Smooth muscle cell (in vitro differentiated cells): ENCODE data around the gene DOP1A. TPM values are rescaled to one million over a fixed set of nuclear protein-coding genes. Genes with fewer than 3 reads are reported as not detected.

Experiments used
- DNase-seq: peaks from one replicate; lab custom pipeline; 2025; ENCODE audit not compliant: unreplicated experiment; lab: John Stamatoyannopoulos, UW
- H2AFZ ChIP-seq: fragments of 200-600 bp; sonication (generic); 2 replicates; pipeline ENCODE4 v1.6.0; 2016; ENCODE audit warnings: antibody characterized with exemption, low read depth, mild to moderate bottlenecking
- H3F3A ChIP-seq: fragments of 200-600 bp; sonication (generic); 2 replicates; pipeline ENCODE4 v1.6.0; 2017; ENCODE audit warnings: antibody characterized with exemption, low read depth
- H3K27ac ChIP-seq: fragments of 200-600 bp; sonication (generic); 2 replicates; pipeline ENCODE4 v1.5.1; 2016; ENCODE audit warnings: low read depth, mild to moderate bottlenecking
- H3K27me3 ChIP-seq: fragments of 200-600 bp; sonication (generic); 2 replicates; pipeline ENCODE4 v1.6.1; 2016; ENCODE audit warnings: low read depth, mild to moderate bottlenecking
- H3K36me3 ChIP-seq: fragments of 200-600 bp; sonication (generic); 2 replicates; pipeline ENCODE4 v1.5.1; 2016; ENCODE audit warnings: low read depth
- H3K4me1 ChIP-seq: fragments of 200-600 bp; sonication (generic); 2 replicates; pipeline ENCODE4 v1.5.1; 2016; ENCODE audit warnings: low read depth
- H3K4me2 ChIP-seq: fragments of 200-600 bp; sonication (generic); 2 replicates; pipeline ENCODE4 v1.6.0; 2016; ENCODE audit warnings: mild to moderate bottlenecking
- H3K4me3 ChIP-seq: fragments of 200-600 bp; sonication (generic); 2 replicates; pipeline ENCODE4 v1.5.1; 2016; ENCODE audit warnings: mild to moderate bottlenecking
- H3K79me2 ChIP-seq: fragments of 200-600 bp; sonication (generic); 2 replicates; pipeline ENCODE4 v1.6.0; 2016; ENCODE audit warnings: low read depth, mild to moderate bottlenecking
- H3K9ac ChIP-seq: fragments of 200-600 bp; sonication (generic); 2 replicates; pipeline ENCODE4 v1.6.0; 2016; ENCODE audit warnings: low read depth
- H3K9me3 ChIP-seq: fragments of 200-600 bp; sonication (generic); replicated peaks from 2 replicates; pipeline ENCODE4 v1.5.1; 2016; ENCODE audit warnings: low read depth
- H4K20me1 ChIP-seq: fragments of 200-600 bp; sonication (generic); 2 replicates; pipeline ENCODE4 v1.6.0; 2016; ENCODE audit warnings: low read depth
- WGBS: methylation state at CpG from one replicate; pipeline ENCODE4 v1.1.7; 2016; ENCODE audit warnings: low lambda C conversion rate; 5-methylcytosine and 5-hydroxymethylcytosine counted together
- polyA plus RNA-seq: library from polyadenylated mRNA; unstranded; fragments of >200 nt; fragmentation: Nextera tagmentation; extraction: Ambion mirVana; gene quantifications from 2 replicates; pipeline ENCODE4 v1.2.1, GENCODE V29; 2016
- total RNA-seq: library from RNA; depleted of rRNA; stranded (reverse); fragments of >200 nt; gene quantifications from 2 replicates; pipeline ENCODE4 v1.2.3, GENCODE V29; 2014
- TF ChIP-seq, protein P1 (sequence below): fragments of 200-600 bp; sonication (generic); IDR thresholded peaks from 2 replicates; pipeline ENCODE4 v1.5.1; 2017; ENCODE audit warnings: borderline replicate concordance, mild to moderate bottlenecking, antibody characterized with exemption; ENCODE audit not compliant: insufficient read depth, poor library complexity, severe bottlenecking

DOP1A gene
- total and polyA plus RNA-seq, 2 experiments from 2014 or later: 0.93 to 11.0 TPM

DNA sequence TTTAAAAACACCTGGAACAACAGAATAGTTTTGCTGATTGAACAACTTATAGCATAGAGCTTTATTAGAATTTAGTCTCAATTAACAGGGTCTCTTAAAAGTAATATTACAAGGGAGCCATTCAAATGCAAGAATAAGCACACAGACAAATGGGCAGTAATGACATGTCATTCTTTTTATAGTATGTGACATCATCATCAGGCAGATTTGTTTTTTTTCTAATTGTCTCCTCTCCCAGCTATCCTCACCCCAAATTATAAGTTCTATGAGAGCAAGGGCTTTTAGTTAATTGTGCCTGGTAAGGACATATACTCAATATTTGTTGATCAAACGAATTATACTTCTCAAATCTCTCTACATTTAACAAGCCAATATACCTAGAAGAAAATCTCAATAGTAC, 114.6 kb downstream of the DOP1A start:
- peak overlapping the region; percentile 95 for H3K27ac ChIP-seq
- H3K79me2 ChIP-seq: peaks cover 51% of the 10 kb centered on the region
- H3K4me1 ChIP-seq: peaks cover 11% of the 10 kb centered on the region
- no peak overlapping the region for H3K4me3 ChIP-seq
- no peaks in the 10 kb centered on the region for H3K9me3 ChIP-seq
- peak overlapping the region; percentile 75 for H3K9ac ChIP-seq
- peak overlapping the region; percentile 78 for H3K4me2 ChIP-seq
- WGBS: 100% methylated on average over 1 of the region's 1 CpG
- no peak for DNase-seq
- peaks cover 64% of the 10 kb centered on the region for H3F3A ChIP-seq
- H3K36me3 ChIP-seq: peaks cover 31% of the 10 kb centered on the region
- peaks cover 91% of the 10 kb centered on the region for H4K20me1 ChIP-seq
- TF ChIP-seq, protein P1, sequence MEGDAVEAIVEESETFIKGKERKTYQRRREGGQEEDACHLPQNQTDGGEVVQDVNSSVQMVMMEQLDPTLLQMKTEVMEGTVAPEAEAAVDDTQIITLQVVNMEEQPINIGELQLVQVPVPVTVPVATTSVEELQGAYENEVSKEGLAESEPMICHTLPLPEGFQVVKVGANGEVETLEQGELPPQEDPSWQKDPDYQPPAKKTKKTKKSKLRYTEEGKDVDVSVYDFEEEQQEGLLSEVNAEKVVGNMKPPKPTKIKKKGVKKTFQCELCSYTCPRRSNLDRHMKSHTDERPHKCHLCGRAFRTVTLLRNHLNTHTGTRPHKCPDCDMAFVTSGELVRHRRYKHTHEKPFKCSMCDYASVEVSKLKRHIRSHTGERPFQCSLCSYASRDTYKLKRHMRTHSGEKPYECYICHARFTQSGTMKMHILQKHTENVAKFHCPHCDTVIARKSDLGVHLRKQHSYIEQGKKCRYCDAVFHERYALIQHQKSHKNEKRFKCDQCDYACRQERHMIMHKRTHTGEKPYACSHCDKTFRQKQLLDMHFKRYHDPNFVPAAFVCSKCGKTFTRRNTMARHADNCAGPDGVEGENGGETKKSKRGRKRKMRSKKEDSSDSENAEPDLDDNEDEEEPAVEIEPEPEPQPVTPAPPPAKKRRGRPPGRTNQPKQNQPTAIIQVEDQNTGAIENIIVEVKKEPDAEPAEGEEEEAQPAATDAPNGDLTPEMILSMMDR: no peak
- no peak overlapping the region for H2AFZ ChIP-seq
- no peaks in the 10 kb centered on the region for H3K27me3 ChIP-seq

DNA sequence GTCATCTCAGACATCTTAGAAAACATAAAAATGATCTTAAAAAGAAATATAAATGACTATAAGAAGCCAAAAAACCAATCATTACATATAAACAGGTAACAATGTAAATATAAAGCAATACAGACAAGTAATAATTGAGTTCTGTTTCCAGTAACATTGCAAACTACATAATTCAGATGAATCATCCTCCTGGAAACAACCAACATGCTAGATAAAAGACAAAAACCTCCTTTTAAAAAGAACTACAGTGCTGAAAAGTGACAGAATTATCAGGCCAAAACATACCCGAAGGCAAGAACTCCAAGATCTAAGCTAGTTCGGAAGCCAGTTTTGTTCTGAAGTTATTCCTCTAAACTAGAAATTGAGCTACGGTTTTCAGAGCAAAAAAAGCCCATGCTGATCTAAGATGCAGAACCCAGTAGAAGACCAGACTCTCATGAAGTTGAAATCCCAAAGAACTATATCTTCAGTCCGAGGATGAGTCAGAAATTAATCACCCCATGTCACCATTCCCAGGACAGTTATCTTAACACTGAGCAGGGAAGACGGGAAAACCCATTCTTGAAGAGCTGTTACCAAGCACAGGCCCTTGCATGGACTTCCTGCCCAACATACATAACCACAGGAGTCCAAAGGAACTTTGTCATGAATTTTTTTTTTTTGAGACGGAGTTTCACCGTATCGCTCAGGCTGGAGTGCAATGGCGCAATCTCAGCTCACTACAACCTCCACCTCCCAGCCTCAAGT, 115.8 kb downstream of the DOP1A start:
- H2AFZ ChIP-seq: no peak overlapping the region
- 12% methylated on average over 9 of the region's 9 CpGs for WGBS
- H3K36me3 ChIP-seq: peaks cover 25% of the 10 kb centered on the region

GRCh38 chr6:83185096-83185495, 117.6 kb downstream of the DOP1A start:
- Histone ChIP-seq H2AFZ (no peak overlapping the region), H4K20me1 (peaks cover 92% of the 10 kb centered on the region), H3K36me3 (peaks cover 13% of the 10 kb centered on the region), H3K9me3 (no peaks in the 10 kb centered on the region), H3K27ac (peak overlapping the region; percentile 95), H3K4me3 (no peak overlapping the region), H3K79me2 (peaks cover 64% of the 10 kb centered on the region), H3F3A (peaks cover 42% of the 10 kb centered on the region), H3K4me2 (peak overlapping the region; percentile 28), H3K9ac (no peak overlapping the region), H3K27me3 (no peaks in the 10 kb centered on the region), H3K4me1 (peaks cover 10% of the 10 kb centered on the region)
- DNase-seq: no peak
- TF ChIP-seq, protein P1: no peak
- 97% methylated on average over 2 of the region's 2 CpGs for WGBS

More for the DNA sequence above, 115.8 kb downstream of the DOP1A start:
- H3K4me1 ChIP-seq: peaks cover 10% of the 10 kb centered on the region
- peak overlapping the region; percentile 95 for H3K27ac ChIP-seq
- H3K4me2 ChIP-seq: peak overlapping the region; percentile 78
- H3K9me3 ChIP-seq: no peaks in the 10 kb centered on the region
- peak overlapping the region; percentile 75 for H3K9ac ChIP-seq
- peaks cover 58% of the 10 kb centered on the region for H3F3A ChIP-seq
- TF ChIP-seq, protein P1: no peak
- DNase-seq: no peak
- peak overlapping the region; percentile 6 for H3K4me3 ChIP-seq
- no peaks in the 10 kb centered on the region for H3K27me3 ChIP-seq
- peaks cover 62% of the 10 kb centered on the region for H3K79me2 ChIP-seq
- peaks cover 91% of the 10 kb centered on the region for H4K20me1 ChIP-seq
